Measurements from ENCODE around the gene CLRN1.
"Not testable (repeated sequence)": the region's sequence is repeated elsewhere in the genome, so short reads cannot be mapped to it uniquely, and the experiment has no call there.

The CLRN1 gene

GRCh38 chr3:150972366-150973071 lies at the start of gene CLRN1:
CLRN1 (minus strand) TSS chr3:150972727; CDS start chr3:150972708, 19 bp downstream.
- no peak for DNase-seq (ENCODE audit: low read depth)

GRCh38 chr3:151016478-151016795 lies 43.9 kb upstream of the CLRN1 start:
- DNase-seq (ENCODE audit: low read depth), result no peak

GRCh38 chr3:151015767-151016477 lies 43.4 kb upstream of the CLRN1 start:
- no peak for DNase-seq (ENCODE audit: low read depth)

GRCh38 chr3:151015181-151015580 lies 42.7 kb upstream of the CLRN1 start:
- DNase-seq (ENCODE audit: low read depth), result no peak

GRCh38 chr3:151014501-151015018 lies 42.0 kb upstream of the CLRN1 start:
- DNase-seq (ENCODE audit: low read depth), result no peak

GRCh38 chr3:151012753-151013152 lies 40.2 kb upstream of the CLRN1 start:
- DNase-seq (ENCODE audit: low read depth), result no peak

GRCh38 chr3:151011427-151011826 lies 38.9 kb upstream of the CLRN1 start:
- no peak for DNase-seq (ENCODE audit: low read depth)

GRCh38 chr3:151009981-151010380 lies 37.5 kb upstream of the CLRN1 start:
- DNase-seq (ENCODE audit: low read depth), result no peak

GRCh38 chr3:151009430-151009829 lies 36.9 kb upstream of the CLRN1 start:
- DNase-seq (ENCODE audit: low read depth), result no peak

- no peak for DNase-seq (ENCODE audit: low read depth)
These were observed 36.2 kb upstream of the CLRN1 start for GRCh38 chr3:151008699-151009098.

- DNase-seq (ENCODE audit: low read depth), result no peak
These were observed 31.2 kb upstream of the CLRN1 start for GRCh38 chr3:151003768-151004134.

GRCh38 chr3:151003029-151003767 lies 30.7 kb upstream of the CLRN1 start:
- DNase-seq (ENCODE audit: low read depth), result no peak

- DNase-seq (ENCODE audit: low read depth), result no peak
These were observed 29.8 kb upstream of the CLRN1 start for GRCh38 chr3:151002003-151002981.

GRCh38 chr3:150998996-150999395 lies 26.5 kb upstream of the CLRN1 start:
- no peak for DNase-seq (ENCODE audit: low read depth)

- no peak for DNase-seq (ENCODE audit: low read depth)
These were observed 24.2 kb upstream of the CLRN1 start for GRCh38 chr3:150996731-150997130.

- DNase-seq (ENCODE audit: low read depth), result no peak
These were observed 23.0 kb upstream of the CLRN1 start for GRCh38 chr3:150995510-150995909.

- DNase-seq (ENCODE audit: low read depth), result no peak
These were observed 16.7 kb upstream of the CLRN1 start for GRCh38 chr3:150989208-150989607.

- not testable (repeated sequence) for DNase-seq (ENCODE audit: low read depth)
These were observed 15.9 kb upstream of the CLRN1 start for GRCh38 chr3:150988395-150988794.

- DNase-seq (ENCODE audit: low read depth), result no peak
These were observed 13.2 kb upstream of the CLRN1 start for GRCh38 chr3:150985711-150986110.

GRCh38 chr3:150984066-150984465 lies 11.5 kb upstream of the CLRN1 start:
- no peak for DNase-seq (ENCODE audit: low read depth)

GRCh38 chr3:150978566-150979148 lies 6.1 kb upstream of the CLRN1 start:
- no peak for DNase-seq (ENCODE audit: low read depth)

Measured in stimulated activated CD4-positive, alpha-beta T cell treated with anti-CD3 and anti-CD28 coated beads, Interleukin-2, amount 100 ng/mL, for 4 hours (primary cell).